Right ventricle myocardium inferior (tissue), 1 donor: ENCODE results near the gene IHH. TPM values are rescaled to one million over a fixed set of nuclear protein-coding genes. Genes with fewer than 3 reads are reported as not detected.

Source experiments
- microRNA-seq: library from miRNA; unstranded; fragments of <30 nt; microRNA quantifications from one replicate; pipeline ENCODE4 v1.2.0, GENCODE V29; 2020
- total RNA-seq: library from RNA; stranded (reverse); fragmentation: NEBNext Ultra II Directional; extraction: Animal tissue kit (Norgen Biotek cat#: 25700); gene quantifications from one replicate; pipeline ENCODE4 v1.2.1, GENCODE V29; 2021
- donor health status: DM: no; HTN: yes; CAD: no; lungs with severe emphysema.

Gene IHH
- total RNA-seq, 1 donor from 2014 or later: not detected

Small RNA genes lying within 50 kb of the gene (microRNA-seq; reads per million reads assigned to microRNA genes)
- not detected for gene MIR3131

Other genes with a start within 250 kb of the IHH start
- not detected for gene PRKAG3, start 229.1 kb downstream of the IHH start, total RNA-seq
- 2.1 TPM for gene WNT6, start 201.1 kb downstream of the IHH start, total RNA-seq
- not detected for gene WNT10A, start 180.1 kb downstream of the IHH start, total RNA-seq
- gene CDK5R2, start 101.3 kb downstream of the IHH start, total RNA-seq: not detected
- gene FEV, start 75.7 kb downstream of the IHH start, total RNA-seq: not detected
- not detected for gene CRYBA2, start 67.5 kb downstream of the IHH start, total RNA-seq
- not detected for gene CFAP65, start 19.4 kb downstream of the IHH start, total RNA-seq
- 9.7 TPM for gene NHEJ1, start 99.9 kb upstream of the IHH start, total RNA-seq
- 0.87 TPM for gene SLC23A3, start 109.1 kb upstream of the IHH start, total RNA-seq
- gene CNPPD1, start 116.0 kb upstream of the IHH start, total RNA-seq: 72.7 TPM
- 37.4 TPM for gene RETREG2, start 117.4 kb upstream of the IHH start, total RNA-seq
- gene ZFAND2B, start 145.9 kb upstream of the IHH start, total RNA-seq: 24.3 TPM
- gene ABCB6, start 158.0 kb upstream of the IHH start, total RNA-seq: 31.4 TPM
- 79.4 TPM for gene ATG9A, start 168.7 kb upstream of the IHH start, total RNA-seq
- 26.6 TPM for gene ANKZF1, start 168.9 kb upstream of the IHH start, total RNA-seq
- 1.8 TPM for gene GLB1L, start 184.5 kb upstream of the IHH start, total RNA-seq
- gene STK16, start 184.6 kb upstream of the IHH start, total RNA-seq: 17.1 TPM
- gene TUBA4B, start 192.3 kb upstream of the IHH start, total RNA-seq: not detected
- 128 TPM for gene TUBA4A, start 193.0 kb upstream of the IHH start, total RNA-seq
- gene DNAJB2, start 218.4 kb upstream of the IHH start, total RNA-seq: 80.4 TPM
- not detected for gene PTPRN, start 248.5 kb upstream of the IHH start, total RNA-seq